Putamen (tissue), 1 donor: ENCODE results near the gene MYEF2.

ENCODE experiments used
- DNase-seq: peaks from one replicate; pipeline ENCODE4 v3.0.0-alpha.2; 2016; ENCODE audit warnings: low spot score

The MYEF2 gene

DNA sequence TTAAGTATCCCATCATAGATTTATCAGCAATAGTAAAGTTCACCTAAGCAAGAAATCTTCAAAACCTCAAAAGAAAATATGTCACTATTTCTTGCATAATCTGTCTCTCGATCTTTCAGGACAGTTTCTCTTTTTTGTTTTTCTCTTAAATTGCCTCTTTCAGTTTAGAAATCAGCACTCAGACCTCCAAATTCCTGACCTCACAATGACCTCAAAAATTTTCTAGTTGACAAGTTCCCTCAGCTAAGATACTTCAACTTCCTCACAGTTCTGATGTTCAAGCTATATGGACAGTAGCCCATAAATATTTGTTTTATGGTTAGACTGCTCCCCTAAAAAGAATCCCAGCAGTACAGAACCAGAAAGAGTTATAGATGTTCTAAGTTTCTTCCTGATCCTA lies 33.2 kb downstream of the MYEF2 start:
- no peak for DNase-seq

- DNase-seq = no peak
Measured at GRCh38 chr15:48143856-48144255, 34.2 kb downstream of the MYEF2 start.

DNA sequence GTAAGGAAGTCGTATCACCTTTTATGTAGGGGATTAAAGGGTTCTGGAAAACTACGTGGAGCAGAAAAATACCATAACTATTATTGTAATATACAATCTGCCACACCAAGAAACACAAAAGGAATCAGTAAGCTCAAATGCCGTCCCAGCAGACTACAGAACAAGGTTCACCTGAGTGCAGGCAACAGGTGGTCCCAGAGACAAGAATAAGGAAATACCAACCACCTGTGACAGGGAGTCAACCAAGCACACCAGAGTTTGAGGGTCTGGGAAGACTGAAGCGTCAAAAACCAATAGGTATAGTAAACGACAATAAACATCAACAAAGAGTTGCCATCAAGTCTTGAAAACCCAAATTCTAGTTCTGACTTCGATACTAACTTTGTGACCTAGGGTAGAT lies 45.2 kb downstream of the MYEF2 start:
- DNase-seq = no peak

GRCh38 chr15:48131324-48131723 lies 46.8 kb downstream of the MYEF2 start:
- DNase-seq = no peak

DNA sequence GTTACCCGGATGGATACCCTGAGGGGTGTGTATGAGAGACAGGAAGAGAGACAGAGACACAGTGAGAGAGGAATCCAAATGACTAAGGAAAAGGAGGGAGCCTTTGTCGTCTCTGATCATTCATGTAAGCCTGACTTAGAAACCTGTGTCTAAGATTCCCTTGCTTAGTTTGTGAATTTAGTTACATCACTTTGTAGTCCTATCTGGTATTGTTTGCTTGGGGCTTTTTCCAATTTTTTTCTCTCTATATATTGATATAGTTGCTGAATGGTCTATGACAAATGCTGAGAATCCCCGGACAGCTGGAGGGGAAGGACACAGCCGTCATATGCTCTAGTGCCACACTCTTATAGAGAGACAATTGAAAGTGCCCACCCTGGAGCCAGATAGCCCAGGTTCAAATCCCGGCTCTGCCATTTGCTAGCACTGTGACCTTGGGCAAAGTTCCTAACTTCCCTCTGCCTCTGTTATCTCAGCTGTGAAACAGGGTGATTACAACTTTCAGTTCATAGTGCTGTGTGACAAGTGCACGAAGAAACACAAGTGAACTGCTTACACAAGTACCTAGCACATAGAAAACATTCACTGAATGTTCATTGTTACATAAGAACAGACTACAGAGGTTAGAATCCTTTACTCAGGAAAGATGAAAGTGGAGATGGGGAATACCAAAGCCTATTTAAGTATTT lies 51.3 kb downstream of the MYEF2 start:
- no peak for DNase-seq

DNA sequence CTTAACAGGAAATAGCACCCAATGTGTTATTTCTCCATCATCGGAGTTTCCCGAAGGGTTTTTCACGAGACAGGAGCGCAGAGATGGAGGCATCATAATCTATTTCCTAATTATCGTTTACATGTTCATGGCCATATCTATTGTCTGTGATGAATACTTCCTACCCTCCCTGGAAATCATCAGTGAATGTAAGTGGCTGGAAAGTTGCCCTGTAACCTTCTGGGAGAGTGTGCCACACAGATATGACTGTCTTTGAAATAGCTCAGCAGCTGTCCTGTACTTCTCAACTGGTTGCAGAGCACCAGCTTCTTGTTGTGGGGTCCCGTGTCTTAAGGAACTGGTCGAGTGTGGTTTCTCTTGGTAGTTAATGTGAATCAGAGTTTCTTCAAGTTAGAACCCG lies 56.2 kb downstream of the MYEF2 start:
- no peak for DNase-seq

DNA sequence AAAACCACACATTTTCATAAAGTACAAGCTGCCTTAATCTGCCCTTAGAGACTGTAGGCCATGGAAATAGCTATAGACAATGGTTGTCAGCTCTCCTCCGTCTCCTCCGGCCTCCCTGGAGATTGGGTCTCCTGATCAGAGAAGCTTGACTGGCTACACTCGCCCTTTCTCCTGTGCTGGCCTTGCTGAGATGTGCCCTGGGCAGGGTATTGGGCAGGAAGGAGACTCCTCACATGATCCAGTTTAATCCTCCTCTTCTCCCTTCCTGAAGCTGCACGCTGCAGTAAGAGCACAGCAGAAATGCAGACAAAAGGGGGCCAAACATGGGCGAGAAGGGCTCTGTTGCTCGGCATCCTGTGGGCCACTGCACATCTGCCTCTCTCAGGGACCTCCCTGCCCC lies 57.4 kb downstream of the MYEF2 start, which contains the start of gene SLC24A5:
SLC24A5 (plus strand) TSS at position 246 of the 400 bp plus-strand sequence; CDS start at position 301, 55 bp downstream.
- DNase-seq = no peak

- DNase-seq = no peak
Measured at GRCh38 chr15:48119277-48119676, 58.8 kb downstream of the MYEF2 start.

GRCh38 chr15:48112242-48112641 lies 65.9 kb downstream of the MYEF2 start:
- DNase-seq = no peak

- DNase-seq = no peak
Measured at GRCh38 chr15:48109856-48110531, 68.1 kb downstream of the MYEF2 start.

- no peak for DNase-seq
Measured at GRCh38 chr15:48109212-48109611, 68.9 kb downstream of the MYEF2 start.

- no peak for DNase-seq
Measured at GRCh38 chr15:48105936-48106335, 72.2 kb downstream of the MYEF2 start.

GRCh38 chr15:48103647-48104046 lies 74.4 kb downstream of the MYEF2 start:
- no peak for DNase-seq

DNA sequence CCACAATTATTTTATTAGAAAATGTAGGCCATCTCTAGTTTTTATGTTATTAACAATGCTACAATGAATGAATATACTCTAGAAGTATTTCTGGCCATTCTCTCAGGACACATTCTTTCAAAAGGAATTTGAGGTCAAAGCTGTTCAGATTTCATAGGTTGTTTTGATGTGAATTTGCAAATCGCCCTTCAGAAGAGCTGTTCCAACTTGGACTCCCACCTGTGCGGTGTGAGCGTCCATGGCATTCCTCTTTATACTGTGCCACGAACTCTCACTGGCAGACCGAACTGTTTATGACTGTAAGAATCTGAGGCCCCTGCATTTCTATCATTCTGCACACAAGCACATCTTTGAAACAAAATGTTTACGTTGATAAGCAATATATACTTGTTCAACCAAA lies 75.9 kb downstream of the MYEF2 start:
- DNase-seq = no peak

DNA sequence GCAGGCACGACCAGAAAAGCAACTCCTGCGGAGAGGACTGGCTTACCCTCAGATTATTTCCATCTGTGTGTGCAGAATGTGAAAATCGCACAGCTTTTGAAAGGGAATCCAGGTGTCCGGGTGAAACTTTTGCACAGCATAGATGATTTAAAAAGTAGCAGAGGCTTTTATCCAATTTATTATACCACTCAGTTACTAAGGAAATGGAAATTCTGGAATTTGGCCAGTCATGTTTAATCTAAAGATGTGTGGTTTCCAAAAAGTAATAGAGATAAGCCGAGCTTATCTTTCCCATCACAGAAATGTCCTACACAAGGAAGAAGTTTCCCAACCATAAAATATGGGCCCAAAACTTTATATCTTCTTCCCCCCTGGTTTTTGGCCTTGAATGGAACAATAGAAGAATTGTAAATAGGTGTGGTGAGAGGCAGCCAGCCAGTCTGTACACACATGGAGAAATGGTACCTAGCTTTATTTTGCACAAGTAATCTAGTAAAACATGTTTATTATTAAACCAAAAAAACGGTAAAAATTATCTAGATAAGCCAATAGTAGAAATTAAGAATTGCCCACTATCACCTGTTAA lies 76.6 kb downstream of the MYEF2 start:
- DNase-seq = no peak

DNA sequence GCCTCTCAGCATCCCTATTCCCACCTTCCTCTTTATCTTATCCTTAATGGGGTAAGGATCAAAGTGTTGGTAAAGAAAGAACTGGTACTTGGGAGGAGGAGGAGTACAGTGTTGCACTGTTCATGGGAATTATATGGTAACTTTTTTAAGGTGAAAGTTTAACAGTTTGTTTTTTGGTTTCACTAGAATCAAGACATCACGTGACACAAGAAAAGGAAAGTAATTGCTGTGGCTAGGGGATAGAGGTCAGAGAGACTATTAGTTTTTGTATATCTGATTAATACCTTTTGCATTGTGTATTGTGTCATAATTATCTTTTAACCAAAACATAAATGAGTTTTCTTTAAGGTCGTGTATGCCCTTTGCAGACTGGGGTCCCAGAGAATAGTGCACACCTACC lies 80.8 kb downstream of the MYEF2 start:
- no peak for DNase-seq

- DNase-seq = peak; percentile 74
Measured at GRCh38 chr15:48096813-48097212, 81.3 kb downstream of the MYEF2 start.

GRCh38 chr15:48096355-48096786 lies 81.7 kb downstream of the MYEF2 start:
- no peak for DNase-seq

DNA sequence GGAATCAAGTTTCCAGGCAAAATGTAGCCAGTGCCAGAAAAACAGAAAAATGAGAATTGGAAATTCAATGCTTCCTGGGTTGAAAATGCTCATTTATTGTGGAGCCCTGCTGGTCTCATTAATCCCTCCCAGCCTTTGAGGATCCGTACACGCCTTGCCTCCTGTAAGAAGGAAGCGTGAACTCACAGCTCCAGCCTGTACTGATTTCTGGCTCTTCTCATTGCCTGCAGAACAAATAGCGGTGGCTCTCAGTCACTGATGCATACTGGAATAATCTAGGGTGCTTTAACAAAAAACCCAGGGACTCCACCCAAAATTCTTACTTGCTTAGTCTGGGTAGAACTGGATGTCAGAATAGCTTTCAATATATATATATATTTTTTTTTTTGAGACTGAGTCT lies 86.6 kb downstream of the MYEF2 start:
- DNase-seq = no peak

GRCh38 chr15:48090666-48091065 lies 87.4 kb downstream of the MYEF2 start:
- DNase-seq = no peak

DNA sequence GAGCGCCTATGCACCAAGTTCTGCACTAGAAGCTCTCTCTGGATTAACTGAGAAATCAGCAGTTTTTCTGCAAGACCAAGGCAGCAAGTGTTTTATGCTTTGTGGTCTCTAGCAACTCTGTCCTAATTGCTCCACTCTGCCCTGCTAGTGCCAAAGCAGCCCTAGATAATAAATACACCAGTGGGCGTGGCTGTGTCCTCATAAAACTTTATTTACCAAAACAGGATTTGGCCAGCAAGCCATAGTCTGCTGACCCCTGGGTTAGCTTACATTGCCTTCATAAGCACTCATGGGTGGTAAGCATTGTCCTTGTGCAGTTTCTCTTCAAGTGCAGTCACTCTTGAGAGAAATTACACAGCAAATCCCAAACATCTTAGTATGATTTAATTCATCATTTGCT lies 88.0 kb downstream of the MYEF2 start:
- DNase-seq = no peak

GRCh38 chr15:48089702-48090101 lies 88.4 kb downstream of the MYEF2 start:
- no peak for DNase-seq

GRCh38 chr15:48087844-48088243 lies 90.3 kb downstream of the MYEF2 start:
- no peak for DNase-seq
